Measurements from ENCODE around the gene FAM169A.

FAM169A gene

GRCh38 chr5:74848553-74849025, 17.6 kb downstream of the FAM169A start:
- Histone ChIP-seq H3K4me3 (ENCODE audit: insufficient read depth, low read length, poor library complexity, severe bottlenecking) (no peak overlapping the region), H3K9me2 (replicated peaks; ENCODE audit: insufficient read depth, low read length) (no peaks in the 10 kb centered on the region), H3F3A (ENCODE audit: insufficient read depth) (no peaks in the 10 kb centered on the region), H4K20me1 (ENCODE audit: low read depth, low read length) (no peaks in the 10 kb centered on the region), H3K36me3 (ENCODE audit: low read length) (no peaks in the 10 kb centered on the region), H3K27ac (ENCODE audit: low read depth, low read length) (no peak overlapping the region), H3K27me3 (ENCODE audit: low read length) (no peaks in the 10 kb centered on the region), H3K9me3 (ENCODE audit: insufficient read depth, low read length) (no peaks in the 10 kb centered on the region), H3K79me2 (ENCODE audit: insufficient read depth, low read length) (no peaks in the 10 kb centered on the region), H3K9ac (ENCODE audit: low read length) (no peak overlapping the region), H2AFZ (ENCODE audit: low read depth, low read length, severe bottlenecking) (no peak overlapping the region), H3K4me2 (ENCODE audit: low read depth, low read length, poor library complexity, severe bottlenecking) (no peak overlapping the region)
- TF ChIP-seq EZH2phosphoT487 (conservative IDR thresholded peaks at IDR 0.05; ENCODE audit: low read length): no peak
- TF ChIP-seq, protein P1, sequence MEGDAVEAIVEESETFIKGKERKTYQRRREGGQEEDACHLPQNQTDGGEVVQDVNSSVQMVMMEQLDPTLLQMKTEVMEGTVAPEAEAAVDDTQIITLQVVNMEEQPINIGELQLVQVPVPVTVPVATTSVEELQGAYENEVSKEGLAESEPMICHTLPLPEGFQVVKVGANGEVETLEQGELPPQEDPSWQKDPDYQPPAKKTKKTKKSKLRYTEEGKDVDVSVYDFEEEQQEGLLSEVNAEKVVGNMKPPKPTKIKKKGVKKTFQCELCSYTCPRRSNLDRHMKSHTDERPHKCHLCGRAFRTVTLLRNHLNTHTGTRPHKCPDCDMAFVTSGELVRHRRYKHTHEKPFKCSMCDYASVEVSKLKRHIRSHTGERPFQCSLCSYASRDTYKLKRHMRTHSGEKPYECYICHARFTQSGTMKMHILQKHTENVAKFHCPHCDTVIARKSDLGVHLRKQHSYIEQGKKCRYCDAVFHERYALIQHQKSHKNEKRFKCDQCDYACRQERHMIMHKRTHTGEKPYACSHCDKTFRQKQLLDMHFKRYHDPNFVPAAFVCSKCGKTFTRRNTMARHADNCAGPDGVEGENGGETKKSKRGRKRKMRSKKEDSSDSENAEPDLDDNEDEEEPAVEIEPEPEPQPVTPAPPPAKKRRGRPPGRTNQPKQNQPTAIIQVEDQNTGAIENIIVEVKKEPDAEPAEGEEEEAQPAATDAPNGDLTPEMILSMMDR (IDR thresholded peaks at IDR 0.05; ENCODE audit: insufficient read depth, low read length, poor library complexity, severe bottlenecking): no peak

- Histone ChIP-seq H3K4me2 (ENCODE audit: low read depth, low read length, poor library complexity, severe bottlenecking) (no peak overlapping the region), H4K20me1 (ENCODE audit: low read depth, low read length) (no peaks in the 10 kb centered on the region), H2AFZ (ENCODE audit: low read depth, low read length, severe bottlenecking) (no peak overlapping the region), H3K9me3 (ENCODE audit: insufficient read depth, low read length) (no peaks in the 10 kb centered on the region), H3F3A (ENCODE audit: insufficient read depth) (no peaks in the 10 kb centered on the region), H3K4me3 (ENCODE audit: insufficient read depth, low read length, poor library complexity, severe bottlenecking) (no peak overlapping the region), H3K9ac (ENCODE audit: low read length) (no peak overlapping the region), H3K9me2 (replicated peaks; ENCODE audit: insufficient read depth, low read length) (no peaks in the 10 kb centered on the region), H3K79me2 (ENCODE audit: insufficient read depth, low read length) (no peaks in the 10 kb centered on the region), H3K27me3 (ENCODE audit: low read length) (no peaks in the 10 kb centered on the region), H3K36me3 (ENCODE audit: low read length) (no peaks in the 10 kb centered on the region), H3K27ac (ENCODE audit: low read depth, low read length) (no peak overlapping the region)
- no peak for TF ChIP-seq EZH2phosphoT487 (conservative IDR thresholded peaks at IDR 0.05; ENCODE audit: low read length)
- TF ChIP-seq, protein P1 (IDR thresholded peaks at IDR 0.05; ENCODE audit: insufficient read depth, low read length, poor library complexity, severe bottlenecking): no peak
Measured at GRCh38 chr5:74839229-74839628, 27.0 kb downstream of the FAM169A start.

- Histone ChIP-seq H3K9me3 (ENCODE audit: insufficient read depth, low read length) (no peaks in the 10 kb centered on the region), H3K27ac (ENCODE audit: low read depth, low read length) (no peak overlapping the region), H3K4me3 (ENCODE audit: insufficient read depth, low read length, poor library complexity, severe bottlenecking) (no peak overlapping the region), H3K27me3 (ENCODE audit: low read length) (no peaks in the 10 kb centered on the region), H3K4me2 (ENCODE audit: low read depth, low read length, poor library complexity, severe bottlenecking) (no peak overlapping the region), H3F3A (ENCODE audit: insufficient read depth) (no peaks in the 10 kb centered on the region), H3K36me3 (ENCODE audit: low read length) (no peaks in the 10 kb centered on the region), H3K9ac (ENCODE audit: low read length) (no peak overlapping the region), H3K9me2 (replicated peaks; ENCODE audit: insufficient read depth, low read length) (no peaks in the 10 kb centered on the region), H2AFZ (ENCODE audit: low read depth, low read length, severe bottlenecking) (no peak overlapping the region), H4K20me1 (ENCODE audit: low read depth, low read length) (no peaks in the 10 kb centered on the region), H3K79me2 (ENCODE audit: insufficient read depth, low read length) (no peaks in the 10 kb centered on the region)
- no peak for TF ChIP-seq EZH2phosphoT487 (conservative IDR thresholded peaks at IDR 0.05; ENCODE audit: low read length)
- TF ChIP-seq, protein P1 (IDR thresholded peaks at IDR 0.05; ENCODE audit: insufficient read depth, low read length, poor library complexity, severe bottlenecking): no peak
Measured at GRCh38 chr5:74838262-74838661, 27.9 kb downstream of the FAM169A start.
